ENCODE data around the gene GPR15.

DNA sequence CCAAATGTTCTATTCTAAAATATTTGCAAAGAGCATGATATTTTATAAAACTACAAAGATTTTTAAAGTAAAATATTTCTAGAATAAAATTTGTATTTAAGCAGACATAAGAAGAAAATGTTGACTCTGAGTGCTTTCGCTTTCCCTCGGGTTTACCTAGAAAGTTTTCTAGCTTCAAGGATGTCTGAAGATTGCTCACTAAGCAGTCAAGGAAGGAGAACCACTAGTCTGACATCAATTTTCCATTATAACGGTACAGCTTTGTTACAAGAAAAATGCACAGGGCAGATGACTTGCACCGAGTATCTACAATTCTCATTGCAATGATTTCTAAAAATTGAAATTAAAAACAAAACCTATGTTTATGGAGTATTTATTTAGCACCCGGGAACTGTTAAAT is 14.2 kb downstream of the GPR15 start:
- TF ChIP-seq EZH2phosphoT487 (IDR thresholded peaks at IDR 0.05; ENCODE audit: insufficient read depth, low read depth) (no peak), EZH2 (IDR thresholded peaks at IDR 0.05; ENCODE audit: insufficient read depth, poor library complexity, severe bottlenecking) (no peak)
